Heart right ventricle (tissue), 16 donors: Measurements from ENCODE around the gene MRC1. TPM values are rescaled to one million over a fixed set of nuclear protein-coding genes. Genes with fewer than 3 reads are reported as not detected.

Source experiments
- ATAC-seq, 8 donors: fragments of 200-7000 bp; cut with Tn5 transposase; one replicate each; pipeline ENCODE4 v1.9.1; 2020; ENCODE audit warnings: mild to moderate bottlenecking in 8 of 8, moderate library complexity in 8 of 8, moderate number of reproducible peaks in 1 of 8
- DNase-seq, 2 donors: peaks; one replicate each; pipeline ENCODE4 v3.0.0-alpha.2; 2020
- H3K27ac ChIP-seq, 10 donors: fragments of 200-600 bp; sonication (generic) in 2 of 10; one replicate each; pipeline versions ENCODE4 v1.5.0 to v1.8.0; 2020 to 2022; ENCODE audit warnings: mild to moderate bottlenecking in 3 of 10
- H3K27me3 ChIP-seq, 7 donors: fragments of 200-600 bp; one replicate each; pipeline ENCODE4 v1.8.0; 2021 to 2022; ENCODE audit warnings: mild to moderate bottlenecking in 2 of 7
- H3K36me3 ChIP-seq, 9 donors: fragments of 200-600 bp; sonication (generic) in 1 of 9; one replicate each; pipeline versions ENCODE4 v1.5.0 to v1.8.0; 2020 to 2022; ENCODE audit warnings: mild to moderate bottlenecking in 2 of 9
- H3K4me1 ChIP-seq, 9 donors: fragments of 200-600 bp; sonication (generic) in 1 of 9; one replicate each; pipeline versions ENCODE4 v1.5.0 to v1.8.0; 2020 to 2022; ENCODE audit warnings: mild to moderate bottlenecking in 4 of 9
- H3K4me3 ChIP-seq, 10 donors: fragments of 200-600 bp; sonication (generic) in 2 of 10; one replicate each; pipeline versions ENCODE4 v1.5.0 to v1.8.0; 2020 to 2022; ENCODE audit warnings: mild to moderate bottlenecking in 7 of 10, moderate library complexity in 2 of 10
- H3K9me3 ChIP-seq, 11 donors: fragments of 200-600 bp in 10 of 11; sonication (generic) in 2 of 11; one replicate each; pipeline versions ENCODE4 v1.5.0 to v1.8.0; 2013 to 2022; ENCODE audit warnings: mild to moderate bottlenecking in 2 of 11, control low read depth in 1 of 11, moderate library complexity in 1 of 11
- CTCF ChIP-seq, 9 donors: fragments of 200-600 bp; sonication (generic) in 2 of 9; IDR thresholded peaks; one replicate each; pipeline versions ENCODE4 v1.5.0 to v1.8.0; 2021 to 2022; ENCODE audit warnings: antibody characterized with exemption in 9 of 9, mild to moderate bottlenecking in 5 of 9, moderate library complexity in 1 of 9
- WGBS, 2 donors: extraction: QIAGEN DNeasy Blood & Tissue Kit; methylation state at CpG; one replicate each; pipeline ENCODE4 v1.1.7; 2013; ENCODE audit warnings: inconsistent platforms in 1 of 2; 5-methylcytosine and 5-hydroxymethylcytosine counted together
- intact Hi-C, 10 donors: fragments of 100-400 bp; cut with DNase I; formaldehyde crosslinking; loops; one replicate each; pipeline versions ENCODE4 v1.11.1 to v1.14.2; 2022
- polyA plus RNA-seq, 2 donors: library from polyadenylated mRNA; stranded (reverse); fragments of 200-250 nt; gene quantifications; one replicate each; pipeline ENCODE4 v1.2.3, GENCODE V29; 2013
- total RNA-seq, 10 donors: library from RNA; stranded (reverse); fragmentation: NEBNext Ultra II Directional in 3 of 10; extraction: Animal tissue kit (Norgen Biotek cat#: 25700) in 3 of 10; gene quantifications; one replicate each; pipeline versions ENCODE4 v1.2.1 to v1.2.4, GENCODE V29; 2021 to 2023
- donor health status: Arrhythmogenic right ventricular cardiomyopathy.
- donor health status: ischemic (EF 13 %, LVEDD 7.1; RV severe dilation, severe dysfunction).
- donor health status: healthy with polysubstance abuse.
- donor health status: DM: no; HTN: yes; CAD: no.
- donor health status: DM: no; HTN: no; CAD: no.
- donor health status: ischemic (EF 25% LVEDD 6.9; RV normal size, moderate dysfunction).
- donor health status: ischemic (EF 25% LVEDD 5.7; RV mildly dilated, moderate dysfunction).
- donor health status: healthy.
- donor health status: DM: yes; HTN: yes; CAD: no.
- donor health status: Ischemic cardiomyopathy.
- donor health status: ischemic (EF 35%, LVEDD 5.7; RV mildly dilated, moderate dysfunction).
- donor health status: nonischemic (EF 11% LVEDD 7.7; RV severe dilation, severe dysfunction).
- donor health status: DM: yes; HTN: yes; CAD: no.
- donor health status: PGD.
- donor health status: ischemic (EF 29% LVEDD 5.4; RV normal size, mild dysfunction).
- donor health status: nonischemic (EF 23%, LVEDD 6.1; RV moderate dilation, normal function).

The MRC1 gene
- total and polyA plus RNA-seq, 12 donors = 4.1 to 84.0 (median 7.0) TPM

GRCh38 chr10:17795083-17795482 lies 14.1 kb upstream of the MRC1 start:
- ATAC-seq (no peak), DNase-seq (no peak)
- no peaks in the 10 kb centered on the region for H3K27me3 ChIP-seq
- H3K4me1 ChIP-seq = peaks cover 0 to 7% (median 0%) of the 10 kb centered on the region in 9 donors
- 94 to 95% methylated on average over 4 of the region's 4 CpGs for WGBS, 2 donors
- intact Hi-C loops = no loop called here
- H3K9me3 ChIP-seq = no peaks in the 10 kb centered on the region
- H3K27ac ChIP-seq = no peak overlapping the region
- TF ChIP-seq CTCF (IDR thresholded peaks at IDR 0.05) = no peak
- H3K36me3 ChIP-seq = no peaks in the 10 kb centered on the region
- no peak overlapping the region for H3K4me3 ChIP-seq

DNA sequence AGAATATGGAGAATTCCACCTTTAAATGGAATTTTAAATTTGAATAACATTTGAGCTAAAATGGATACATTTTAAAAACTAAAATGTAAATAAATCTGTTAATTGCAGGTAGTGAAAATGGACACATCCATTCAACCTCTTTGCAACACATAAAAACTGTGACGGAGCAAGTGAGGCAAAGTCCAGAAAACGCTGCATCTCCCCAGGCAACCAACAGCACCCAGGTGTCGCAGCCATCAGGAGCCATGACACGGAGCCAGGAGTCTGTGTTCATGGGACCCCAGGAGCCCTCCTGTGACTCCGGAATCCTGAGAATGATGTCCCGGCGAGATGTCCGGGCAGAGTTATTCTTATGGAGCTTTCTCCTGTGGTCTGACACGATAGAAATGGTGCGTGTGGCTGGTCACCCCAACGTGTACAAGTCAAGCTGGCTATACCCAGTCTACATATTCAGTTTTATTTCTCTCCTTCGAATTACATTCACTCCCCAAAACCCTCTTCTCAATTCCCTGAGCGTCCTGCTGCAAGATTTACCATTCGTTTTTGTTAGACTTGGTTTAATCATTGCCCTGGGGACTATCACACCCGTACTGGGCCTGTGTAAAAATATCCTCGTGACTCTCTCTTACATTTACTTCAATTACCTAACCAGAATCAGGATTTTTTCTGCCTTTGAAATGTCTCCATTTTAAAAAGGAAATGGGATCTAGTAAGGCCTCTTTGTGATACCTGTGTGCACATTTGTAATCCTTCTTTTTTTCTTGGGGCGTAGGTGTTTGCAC lies 13.1 kb upstream of the MRC1 start:
- no peak overlapping the region for H3K27ac ChIP-seq
- ATAC-seq (no peak), DNase-seq (no peak)
- WGBS, 2 donors = 86 to 90% methylated on average over 17 of the region's 17 CpGs
- intact Hi-C loops = no loop called here
- no peak for TF ChIP-seq CTCF (IDR thresholded peaks at IDR 0.05)
- no peaks in the 10 kb centered on the region for H3K9me3 ChIP-seq
- H3K4me3 ChIP-seq = no peak overlapping the region
- no peaks in the 10 kb centered on the region for H3K27me3 ChIP-seq
- H3K36me3 ChIP-seq = no peaks in the 10 kb centered on the region
- peaks cover 0 to 7% (median 0%) of the 10 kb centered on the region in 9 donors for H3K4me1 ChIP-seq

DNA sequence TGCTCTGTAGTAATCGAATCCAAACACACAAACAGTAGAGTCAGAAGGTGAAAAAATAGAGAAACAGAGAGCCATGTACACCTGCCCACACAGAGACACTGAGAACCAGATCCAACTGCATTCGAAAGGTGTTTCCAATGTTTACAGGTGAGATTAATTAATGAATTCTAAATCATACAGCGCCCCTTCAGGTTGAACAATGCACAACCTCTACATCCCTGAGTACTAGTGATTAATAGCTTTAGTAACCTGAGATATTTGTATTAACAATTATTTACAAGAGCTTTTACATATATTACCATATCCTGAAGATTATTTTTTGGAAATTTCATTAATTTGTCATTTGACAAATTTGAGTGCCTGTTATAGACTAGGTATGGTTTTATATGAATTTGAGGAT lies 7.6 kb upstream of the MRC1 start:
- TF ChIP-seq CTCF (IDR thresholded peaks at IDR 0.05) = peak in 1 of 9 donors; percentile 5
- intact Hi-C loops = no loop called here
- Histone ChIP-seq H3K4me1 (peaks cover 0 to 11% (median 0%) of the 10 kb centered on the region in 9 donors), H3K27me3 (no peaks in the 10 kb centered on the region), H3K36me3 (no peaks in the 10 kb centered on the region), H3K27ac (no peak overlapping the region), H3K4me3 (no peak overlapping the region), H3K9me3 (peaks cover 0 to 11% (median 0%) of the 10 kb centered on the region in 11 donors)
- WGBS, 2 donors = 87 to 94% methylated on average over 3 of the region's 3 CpGs
- no peak for DNase-seq
- ATAC-seq = no peak

GRCh38 chr10:17802350-17802749 lies 6.8 kb upstream of the MRC1 start:
- peaks cover 0 to 11% (median 0%) of the 10 kb centered on the region in 11 donors for H3K9me3 ChIP-seq
- no peaks in the 10 kb centered on the region for H3K36me3 ChIP-seq
- ATAC-seq (no peak), DNase-seq (no peak)
- TF ChIP-seq CTCF (IDR thresholded peaks at IDR 0.05) = no peak
- WGBS, 2 donors = 95% methylated on average over 11 of the region's 11 CpGs
- H3K27ac ChIP-seq = no peak overlapping the region
- peaks cover 0 to 12% (median 0%) of the 10 kb centered on the region in 9 donors for H3K4me1 ChIP-seq
- no peaks in the 10 kb centered on the region for H3K27me3 ChIP-seq
- intact Hi-C loops = no loop called here
- no peak overlapping the region for H3K4me3 ChIP-seq
